ENCODE results near the gene DROSHA.

Gene DROSHA

DNA sequence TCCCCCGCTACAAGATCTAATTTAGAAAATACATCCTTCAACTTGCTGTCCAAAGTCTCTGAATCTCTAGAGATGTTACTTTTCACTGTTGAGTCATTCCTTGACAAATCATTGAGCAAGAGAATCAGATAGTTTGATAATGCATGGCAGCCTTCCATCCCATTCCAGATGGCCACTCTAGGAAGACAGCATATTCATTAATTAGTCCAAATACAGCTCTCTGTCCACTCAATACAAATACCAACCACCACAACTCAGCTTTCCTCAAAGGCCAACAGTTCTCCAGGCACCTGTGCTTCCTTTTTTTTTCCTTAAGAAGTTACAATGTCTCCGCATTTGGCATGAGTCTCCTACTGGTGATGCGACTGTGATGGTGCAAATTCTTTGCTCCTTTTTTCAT lies 72.3 kb downstream of the DROSHA start:
- no peaks in the 10 kb centered on the region for H3K4me1 ChIP-seq (ENCODE audit: control insufficient read depth, insufficient read depth, low read length)
- H3K9ac ChIP-seq (ENCODE audit: low read length) = no peak overlapping the region
- no peak overlapping the region for H3K4me3 ChIP-seq (ENCODE audit: low read length)
- no peaks in the 10 kb centered on the region for H3K27me3 ChIP-seq (ENCODE audit: control insufficient read depth, insufficient read depth, low read length)
- H3K36me3 ChIP-seq (ENCODE audit: control insufficient read depth, insufficient read depth, low read length) = no peaks in the 10 kb centered on the region
- no peaks in the 10 kb centered on the region for H3K9me3 ChIP-seq (ENCODE audit: control insufficient read depth, low read length)

GRCh38 chr5:31455172-31455571 lies 76.7 kb downstream of the DROSHA start:
- Histone ChIP-seq H3K9me3 (ENCODE audit: control insufficient read depth, low read length) (no peaks in the 10 kb centered on the region), H3K9ac (ENCODE audit: low read length) (no peak overlapping the region), H3K36me3 (ENCODE audit: control insufficient read depth, insufficient read depth, low read length) (no peaks in the 10 kb centered on the region), H3K4me1 (ENCODE audit: control insufficient read depth, insufficient read depth, low read length) (no peaks in the 10 kb centered on the region), H3K27me3 (ENCODE audit: control insufficient read depth, insufficient read depth, low read length) (no peaks in the 10 kb centered on the region), H3K4me3 (ENCODE audit: low read length) (no peak overlapping the region)

DNA sequence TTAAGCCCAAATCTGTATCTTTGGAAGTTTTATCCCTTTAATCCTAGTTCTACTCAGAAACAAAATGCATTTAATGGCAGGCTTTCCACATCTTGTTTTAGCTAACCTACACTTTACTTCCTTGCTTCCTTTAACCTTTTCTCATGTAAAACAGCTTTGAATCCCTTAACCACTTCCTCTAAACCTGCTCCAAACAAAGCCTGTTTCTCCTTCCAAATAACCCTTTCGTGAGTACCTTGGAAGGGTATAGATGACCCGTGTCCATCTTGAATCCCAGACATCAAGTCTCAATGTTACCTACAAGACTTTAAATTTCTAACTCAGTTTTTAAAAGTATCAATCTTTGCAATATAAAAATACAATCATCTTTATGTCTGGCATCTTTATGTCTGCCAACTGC lies 78.4 kb downstream of the DROSHA start:
- Histone ChIP-seq H3K4me3 (ENCODE audit: low read length) (no peak overlapping the region), H3K4me1 (ENCODE audit: control insufficient read depth, insufficient read depth, low read length) (no peaks in the 10 kb centered on the region), H3K9me3 (ENCODE audit: control insufficient read depth, low read length) (no peaks in the 10 kb centered on the region), H3K27me3 (ENCODE audit: control insufficient read depth, insufficient read depth, low read length) (no peaks in the 10 kb centered on the region), H3K9ac (ENCODE audit: low read length) (no peak overlapping the region), H3K36me3 (ENCODE audit: control insufficient read depth, insufficient read depth, low read length) (no peaks in the 10 kb centered on the region)

DNA sequence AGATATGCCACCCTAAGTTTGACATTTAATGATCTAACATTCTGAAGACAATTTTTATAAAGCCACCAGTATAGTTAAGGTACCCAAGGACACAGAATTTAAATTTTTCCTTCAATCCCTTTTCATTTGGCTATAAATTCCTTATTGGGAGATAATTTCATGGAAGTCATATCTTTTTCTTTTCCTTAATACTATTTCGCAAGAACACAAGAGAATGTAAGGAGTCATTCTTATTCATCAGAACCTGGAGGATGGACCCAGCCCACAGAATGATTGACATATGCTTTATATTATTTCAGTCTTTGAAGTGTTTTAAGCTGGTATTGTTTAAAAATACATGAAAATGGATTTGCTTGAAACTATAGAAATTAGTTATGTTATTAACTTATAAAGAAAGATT lies 79.6 kb downstream of the DROSHA start:
- Histone ChIP-seq H3K9ac (ENCODE audit: low read length) (no peak overlapping the region), H3K4me1 (ENCODE audit: control insufficient read depth, insufficient read depth, low read length) (no peaks in the 10 kb centered on the region), H3K9me3 (ENCODE audit: control insufficient read depth, low read length) (no peaks in the 10 kb centered on the region), H3K4me3 (ENCODE audit: low read length) (no peak overlapping the region), H3K27me3 (ENCODE audit: control insufficient read depth, insufficient read depth, low read length) (no peaks in the 10 kb centered on the region), H3K36me3 (ENCODE audit: control insufficient read depth, insufficient read depth, low read length) (no peaks in the 10 kb centered on the region)

DNA sequence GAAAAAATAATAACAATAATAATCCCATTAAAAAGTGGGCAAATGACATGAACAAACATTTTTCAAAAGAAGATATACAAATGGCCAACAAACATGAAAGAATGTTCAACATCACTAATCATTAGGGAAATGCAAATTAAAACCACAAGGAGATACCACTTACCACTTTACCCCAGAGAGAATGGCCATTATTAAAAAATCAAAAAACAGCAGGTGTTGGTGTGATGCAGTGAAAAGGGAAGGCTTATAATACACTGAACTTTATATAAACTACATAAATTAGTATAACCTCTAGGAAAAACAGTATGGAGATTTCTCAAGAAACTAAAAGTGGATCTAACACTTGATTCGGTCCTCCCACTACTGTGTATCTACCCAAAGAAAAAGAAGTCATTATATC lies 81.9 kb downstream of the DROSHA start:
- Histone ChIP-seq H3K9me3 (ENCODE audit: control insufficient read depth, low read length) (no peaks in the 10 kb centered on the region), H3K4me3 (ENCODE audit: low read length) (no peak overlapping the region), H3K4me1 (ENCODE audit: control insufficient read depth, insufficient read depth, low read length) (no peaks in the 10 kb centered on the region), H3K27me3 (ENCODE audit: control insufficient read depth, insufficient read depth, low read length) (no peaks in the 10 kb centered on the region), H3K9ac (ENCODE audit: low read length) (no peak overlapping the region), H3K36me3 (ENCODE audit: control insufficient read depth, insufficient read depth, low read length) (no peaks in the 10 kb centered on the region)

DNA sequence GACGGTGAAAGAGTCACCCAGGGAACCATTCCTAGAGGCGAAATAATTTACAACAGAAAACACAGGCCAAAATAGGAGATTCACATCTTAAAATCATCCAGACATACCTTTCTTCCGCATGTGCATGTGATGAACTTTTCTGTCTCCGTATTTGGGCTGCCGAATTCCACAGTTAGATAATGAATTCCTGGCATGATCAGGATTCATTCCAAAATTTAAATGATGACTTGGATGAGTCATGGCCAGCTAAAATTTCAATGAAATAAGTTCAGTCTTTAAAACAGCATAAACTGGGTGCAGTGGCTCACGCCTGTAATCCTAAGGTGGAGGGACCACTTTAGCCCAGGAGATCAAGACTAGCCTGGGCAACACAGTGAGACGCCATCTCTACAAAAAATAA lies 82.7 kb downstream of the DROSHA start:
- H3K9me3 ChIP-seq (ENCODE audit: control insufficient read depth, low read length) = no peaks in the 10 kb centered on the region
- H3K9ac ChIP-seq (ENCODE audit: low read length) = no peak overlapping the region
- H3K4me3 ChIP-seq (ENCODE audit: low read length) = no peak overlapping the region
- no peaks in the 10 kb centered on the region for H3K36me3 ChIP-seq (ENCODE audit: control insufficient read depth, insufficient read depth, low read length)
- no peaks in the 10 kb centered on the region for H3K4me1 ChIP-seq (ENCODE audit: control insufficient read depth, insufficient read depth, low read length)
- no peaks in the 10 kb centered on the region for H3K27me3 ChIP-seq (ENCODE audit: control insufficient read depth, insufficient read depth, low read length)

DNA sequence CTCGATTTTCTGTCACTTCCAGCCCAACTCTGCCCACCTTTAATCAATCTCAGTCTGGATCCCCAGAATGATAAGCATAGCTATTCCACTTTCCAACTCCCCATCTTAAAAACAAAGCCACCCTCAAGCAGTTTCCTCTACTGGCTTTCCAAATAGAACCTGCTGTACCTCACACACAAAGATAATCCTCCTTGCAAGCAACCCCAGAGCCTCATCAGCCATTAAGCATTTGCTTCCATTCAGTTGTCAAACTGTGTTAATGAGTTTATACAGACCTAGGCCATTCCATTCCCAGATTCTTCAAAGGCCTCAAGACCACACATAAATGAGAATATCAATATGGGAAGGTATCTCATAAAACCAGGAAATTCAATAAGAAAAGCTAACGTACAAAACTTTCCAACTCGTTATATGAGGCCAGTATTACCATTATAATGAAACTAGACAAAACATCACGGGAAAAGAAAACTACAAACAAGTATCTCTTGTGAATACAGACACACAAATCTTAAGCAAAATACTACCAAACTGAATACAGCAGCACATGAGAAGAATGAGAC lies 86.8 kb downstream of the DROSHA start:
- Histone ChIP-seq H3K4me3 (ENCODE audit: low read length) (no peak overlapping the region), H3K4me1 (ENCODE audit: control insufficient read depth, insufficient read depth, low read length) (no peaks in the 10 kb centered on the region), H3K9me3 (ENCODE audit: control insufficient read depth, low read length) (no peaks in the 10 kb centered on the region), H3K36me3 (ENCODE audit: control insufficient read depth, insufficient read depth, low read length) (no peaks in the 10 kb centered on the region), H3K9ac (ENCODE audit: low read length) (no peak overlapping the region), H3K27me3 (ENCODE audit: control insufficient read depth, insufficient read depth, low read length) (no peaks in the 10 kb centered on the region)

- no peaks in the 10 kb centered on the region for H3K4me1 ChIP-seq (ENCODE audit: control insufficient read depth, insufficient read depth, low read length)
These were observed 88.3 kb downstream of the DROSHA start for GRCh38 chr5:31443572-31443971.

DNA sequence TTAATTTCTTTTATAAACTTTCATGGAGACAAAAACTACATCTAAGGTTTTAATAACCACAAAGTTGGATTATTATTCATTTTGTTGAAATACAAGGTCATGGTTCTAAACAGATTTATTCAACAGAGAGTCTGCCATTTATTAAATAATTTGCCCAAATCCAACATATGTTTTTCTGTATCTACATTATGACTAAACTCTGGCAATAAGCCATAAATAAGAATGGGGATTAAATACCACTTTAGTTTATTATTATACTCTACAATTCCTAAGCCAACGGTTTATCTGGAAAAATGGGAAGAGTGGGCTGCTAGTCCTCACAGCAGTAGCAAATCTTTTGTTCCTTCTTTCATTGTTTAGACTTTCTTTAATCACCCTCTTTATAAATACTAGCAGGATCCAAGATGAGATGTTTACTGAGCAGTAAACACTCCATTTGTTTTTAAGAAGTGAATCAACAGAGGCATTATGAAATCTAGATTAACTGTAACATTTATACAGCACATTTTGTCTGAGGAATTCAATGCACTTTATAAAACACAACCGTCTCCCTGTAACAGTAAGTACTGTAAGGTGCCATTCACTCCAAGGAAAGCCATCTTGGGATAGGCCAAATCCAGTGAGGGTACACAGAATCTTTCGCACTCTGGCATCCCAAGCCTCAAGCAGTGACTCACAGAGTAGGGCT lies 89.7 kb downstream of the DROSHA start:
- no peaks in the 10 kb centered on the region for H3K4me1 ChIP-seq (ENCODE audit: control insufficient read depth, insufficient read depth, low read length)
- no peak overlapping the region for H3K4me3 ChIP-seq (ENCODE audit: low read length)
- no peak overlapping the region for H3K9ac ChIP-seq (ENCODE audit: low read length)
- H3K9me3 ChIP-seq (ENCODE audit: control insufficient read depth, low read length) = no peaks in the 10 kb centered on the region
- H3K36me3 ChIP-seq (ENCODE audit: control insufficient read depth, insufficient read depth, low read length) = no peaks in the 10 kb centered on the region
- no peaks in the 10 kb centered on the region for H3K27me3 ChIP-seq (ENCODE audit: control insufficient read depth, insufficient read depth, low read length)

More at GRCh38 chr5:31443572-31443971, 88.3 kb downstream of the DROSHA start:
- no peaks in the 10 kb centered on the region for H3K9me3 ChIP-seq (ENCODE audit: control insufficient read depth, low read length)
- no peak overlapping the region for H3K9ac ChIP-seq (ENCODE audit: low read length)
- H3K36me3 ChIP-seq (ENCODE audit: control insufficient read depth, insufficient read depth, low read length) = no peaks in the 10 kb centered on the region
- no peak overlapping the region for H3K4me3 ChIP-seq (ENCODE audit: low read length)
- H3K27me3 ChIP-seq (ENCODE audit: control insufficient read depth, insufficient read depth, low read length) = no peaks in the 10 kb centered on the region

- H3K27me3 ChIP-seq (ENCODE audit: control insufficient read depth, insufficient read depth, low read length) = no peaks in the 10 kb centered on the region
- H3K9ac ChIP-seq (ENCODE audit: low read length) = no peak overlapping the region
- no peak overlapping the region for H3K4me3 ChIP-seq (ENCODE audit: low read length)
- H3K9me3 ChIP-seq (ENCODE audit: control insufficient read depth, low read length) = no peaks in the 10 kb centered on the region
- H3K36me3 ChIP-seq (ENCODE audit: control insufficient read depth, insufficient read depth, low read length) = no peaks in the 10 kb centered on the region
- no peaks in the 10 kb centered on the region for H3K4me1 ChIP-seq (ENCODE audit: control insufficient read depth, insufficient read depth, low read length)
These were observed 95.0 kb downstream of the DROSHA start for GRCh38 chr5:31436851-31437250.

- H3K9me3 ChIP-seq (ENCODE audit: control insufficient read depth, low read length) = no peaks in the 10 kb centered on the region
- no peaks in the 10 kb centered on the region for H3K4me1 ChIP-seq (ENCODE audit: control insufficient read depth, insufficient read depth, low read length)
- no peaks in the 10 kb centered on the region for H3K36me3 ChIP-seq (ENCODE audit: control insufficient read depth, insufficient read depth, low read length)
- no peak overlapping the region for H3K9ac ChIP-seq (ENCODE audit: low read length)
- H3K27me3 ChIP-seq (ENCODE audit: control insufficient read depth, insufficient read depth, low read length) = no peaks in the 10 kb centered on the region
- H3K4me3 ChIP-seq (ENCODE audit: low read length) = no peak overlapping the region
These were observed 96.2 kb downstream of the DROSHA start for GRCh38 chr5:31435730-31436129.

- Histone ChIP-seq H3K27me3 (ENCODE audit: control insufficient read depth, insufficient read depth, low read length) (no peaks in the 10 kb centered on the region), H3K9me3 (ENCODE audit: control insufficient read depth, low read length) (no peaks in the 10 kb centered on the region), H3K4me1 (ENCODE audit: control insufficient read depth, insufficient read depth, low read length) (no peaks in the 10 kb centered on the region), H3K36me3 (ENCODE audit: control insufficient read depth, insufficient read depth, low read length) (no peaks in the 10 kb centered on the region), H3K9ac (ENCODE audit: low read length) (no peak overlapping the region), H3K4me3 (ENCODE audit: low read length) (no peak overlapping the region)
These were observed 97.0 kb downstream of the DROSHA start for GRCh38 chr5:31434898-31435297.

DNA sequence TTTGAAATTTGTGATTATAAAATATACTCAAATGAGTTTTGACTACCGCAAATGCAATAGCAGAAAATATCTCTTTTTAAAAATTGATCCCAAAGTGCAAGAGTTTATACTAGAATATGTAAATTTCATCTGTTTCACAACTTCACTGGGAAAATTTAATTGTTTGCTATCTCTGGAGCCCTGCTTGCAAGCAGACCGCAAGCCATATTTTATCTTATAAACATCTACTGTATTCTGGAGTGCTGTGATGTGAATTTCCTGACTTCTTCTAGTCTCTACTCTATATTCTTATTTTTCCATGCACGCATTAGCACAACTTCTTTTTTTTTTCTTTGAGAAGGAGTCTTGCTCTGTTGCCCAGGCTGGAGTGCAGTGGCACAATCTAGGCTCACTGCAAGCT lies 98.7 kb downstream of the DROSHA start:
- Histone ChIP-seq H3K9ac (ENCODE audit: low read length) (no peak overlapping the region), H3K36me3 (ENCODE audit: control insufficient read depth, insufficient read depth, low read length) (no peaks in the 10 kb centered on the region), H3K9me3 (ENCODE audit: control insufficient read depth, low read length) (no peaks in the 10 kb centered on the region)

More for the DNA sequence above, 98.7 kb downstream of the DROSHA start:
- Histone ChIP-seq H3K27me3 (ENCODE audit: control insufficient read depth, insufficient read depth, low read length) (no peaks in the 10 kb centered on the region), H3K4me1 (ENCODE audit: control insufficient read depth, insufficient read depth, low read length) (no peaks in the 10 kb centered on the region), H3K4me3 (ENCODE audit: low read length) (no peak overlapping the region)
